Bronchial epithelial cell (primary cell): Measurements from ENCODE around the gene CFAP97. TPM values are rescaled to one million over a fixed set of nuclear protein-coding genes. Genes with fewer than 3 reads are reported as not detected.
A peak's percentile ranks its signal among the peaks of the same experiment; 100 is the strongest.
"Not testable (repeated sequence)": the region's sequence is repeated elsewhere in the genome, so short reads cannot be mapped to it uniquely, and the experiment has no call there.

Experiments
- DNase-seq: peaks from one replicate; pipeline ENCODE4 v3.0.0-alpha.2; 2010; ENCODE audit warnings: low read depth
- FAIRE-seq: peaks from 2 replicates; lab custom pipeline; 2011; peaks lifted over from hg19 to GRCh38; lab: Jason Lieb, UNC
- H3K27me3 ChIP-seq: 2 replicates; pipeline ENCODE4 v1.5.1; 2011; ENCODE audit warnings: low read length; ENCODE audit not compliant: control insufficient read depth, insufficient read depth
- H3K36me3 ChIP-seq: 2 replicates; pipeline ENCODE4 v1.5.1; 2011; ENCODE audit warnings: low read length; ENCODE audit not compliant: control insufficient read depth, insufficient read depth
- H3K4me3 ChIP-seq: 2 replicates; pipeline ENCODE4 v1.5.1; 2011; ENCODE audit warnings: mild to moderate bottlenecking, low read depth, low read length, control low read depth
- total RNA-seq: library from RNA; depleted of rRNA; stranded (reverse); fragments of >200 nt; gene quantifications from 2 replicates; pipeline ENCODE4 v1.2.1, GENCODE V29; 2014
- TF ChIP-seq, protein P1 (sequence below): IDR thresholded peaks from 2 replicates; pipeline ENCODE4 v1.5.1; 2011; ENCODE audit warnings: mild to moderate bottlenecking, moderate library complexity, low read length, control low read depth, inconsistent platforms; ENCODE audit not compliant: insufficient read depth, severe bottlenecking

Gene CFAP97
- total RNA-seq, 1 donor from 2014 or later, result 32.9 TPM

DNA sequence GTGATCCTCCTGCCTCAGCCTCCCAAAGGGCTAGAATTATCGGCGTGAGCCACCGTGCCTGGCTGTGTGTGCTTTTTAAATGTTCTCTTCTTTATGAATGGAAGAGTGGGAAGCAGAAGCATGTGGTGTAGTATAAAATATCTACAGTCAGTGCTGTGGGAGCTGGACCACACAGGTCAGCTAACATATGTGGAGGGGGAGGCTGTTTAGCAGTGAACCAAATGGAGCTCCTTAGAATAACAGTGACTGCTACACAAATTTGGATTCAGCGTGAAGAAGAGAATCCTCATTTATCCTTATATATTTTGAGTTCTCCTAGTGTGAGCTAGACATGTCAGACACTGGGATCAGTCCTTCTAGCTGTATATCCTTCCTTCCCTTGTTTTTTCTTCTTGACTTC lies 8.8 kb upstream of the CFAP97 start:
- H3K27me3 ChIP-seq, result no peaks in the 10 kb centered on the region
- no peak overlapping the region for H3K4me3 ChIP-seq
- TF ChIP-seq, protein P1, sequence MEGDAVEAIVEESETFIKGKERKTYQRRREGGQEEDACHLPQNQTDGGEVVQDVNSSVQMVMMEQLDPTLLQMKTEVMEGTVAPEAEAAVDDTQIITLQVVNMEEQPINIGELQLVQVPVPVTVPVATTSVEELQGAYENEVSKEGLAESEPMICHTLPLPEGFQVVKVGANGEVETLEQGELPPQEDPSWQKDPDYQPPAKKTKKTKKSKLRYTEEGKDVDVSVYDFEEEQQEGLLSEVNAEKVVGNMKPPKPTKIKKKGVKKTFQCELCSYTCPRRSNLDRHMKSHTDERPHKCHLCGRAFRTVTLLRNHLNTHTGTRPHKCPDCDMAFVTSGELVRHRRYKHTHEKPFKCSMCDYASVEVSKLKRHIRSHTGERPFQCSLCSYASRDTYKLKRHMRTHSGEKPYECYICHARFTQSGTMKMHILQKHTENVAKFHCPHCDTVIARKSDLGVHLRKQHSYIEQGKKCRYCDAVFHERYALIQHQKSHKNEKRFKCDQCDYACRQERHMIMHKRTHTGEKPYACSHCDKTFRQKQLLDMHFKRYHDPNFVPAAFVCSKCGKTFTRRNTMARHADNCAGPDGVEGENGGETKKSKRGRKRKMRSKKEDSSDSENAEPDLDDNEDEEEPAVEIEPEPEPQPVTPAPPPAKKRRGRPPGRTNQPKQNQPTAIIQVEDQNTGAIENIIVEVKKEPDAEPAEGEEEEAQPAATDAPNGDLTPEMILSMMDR, result no peak
- no peak for FAIRE-seq
- H3K36me3 ChIP-seq, result no peaks in the 10 kb centered on the region
- DNase-seq, result no peak

DNA sequence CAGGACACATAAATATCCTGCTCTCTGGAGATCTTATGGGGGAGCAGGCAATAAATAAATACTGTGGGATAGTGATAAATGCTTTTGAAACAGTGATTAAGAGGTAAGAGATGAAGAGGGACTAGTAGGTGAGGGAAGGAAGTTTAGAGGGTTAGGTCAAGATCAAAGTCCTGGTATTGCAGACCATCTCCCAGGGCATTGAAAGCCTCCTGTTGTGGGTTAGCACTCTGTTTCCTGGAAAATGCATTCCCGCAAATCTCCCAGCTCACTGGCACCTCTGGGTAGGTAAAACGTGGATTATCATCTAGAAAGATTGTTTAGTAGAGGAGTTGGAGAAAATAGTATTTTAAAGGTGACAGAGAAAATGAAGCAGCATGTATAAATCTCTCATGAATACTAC lies 7.8 kb upstream of the CFAP97 start:
- FAIRE-seq (no peak), DNase-seq (no peak)
- Histone ChIP-seq H3K4me3 (no peak overlapping the region), H3K27me3 (no peaks in the 10 kb centered on the region), H3K36me3 (no peaks in the 10 kb centered on the region)
- TF ChIP-seq, protein P1, result no peak

DNA sequence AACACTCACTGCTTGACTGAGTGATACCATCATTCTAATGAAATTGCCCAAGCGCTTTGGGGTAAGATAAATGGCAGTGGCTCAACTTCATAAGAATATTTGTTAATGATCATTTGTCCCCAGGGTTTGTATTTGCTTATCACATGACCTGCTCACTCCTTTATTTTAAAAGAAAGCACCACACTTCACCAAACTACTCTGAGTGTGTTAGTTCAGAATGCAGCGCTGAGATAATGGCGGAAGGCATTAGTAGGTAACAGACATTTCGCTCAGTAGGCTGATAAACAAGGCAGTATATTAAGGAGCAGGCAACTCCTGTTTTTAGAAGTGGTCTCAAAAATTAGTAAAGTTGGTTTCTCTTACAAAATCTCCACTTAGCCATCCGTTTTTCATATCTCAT lies 7.2 kb upstream of the CFAP97 start:
- TF ChIP-seq, protein P1, result no peak

DNA sequence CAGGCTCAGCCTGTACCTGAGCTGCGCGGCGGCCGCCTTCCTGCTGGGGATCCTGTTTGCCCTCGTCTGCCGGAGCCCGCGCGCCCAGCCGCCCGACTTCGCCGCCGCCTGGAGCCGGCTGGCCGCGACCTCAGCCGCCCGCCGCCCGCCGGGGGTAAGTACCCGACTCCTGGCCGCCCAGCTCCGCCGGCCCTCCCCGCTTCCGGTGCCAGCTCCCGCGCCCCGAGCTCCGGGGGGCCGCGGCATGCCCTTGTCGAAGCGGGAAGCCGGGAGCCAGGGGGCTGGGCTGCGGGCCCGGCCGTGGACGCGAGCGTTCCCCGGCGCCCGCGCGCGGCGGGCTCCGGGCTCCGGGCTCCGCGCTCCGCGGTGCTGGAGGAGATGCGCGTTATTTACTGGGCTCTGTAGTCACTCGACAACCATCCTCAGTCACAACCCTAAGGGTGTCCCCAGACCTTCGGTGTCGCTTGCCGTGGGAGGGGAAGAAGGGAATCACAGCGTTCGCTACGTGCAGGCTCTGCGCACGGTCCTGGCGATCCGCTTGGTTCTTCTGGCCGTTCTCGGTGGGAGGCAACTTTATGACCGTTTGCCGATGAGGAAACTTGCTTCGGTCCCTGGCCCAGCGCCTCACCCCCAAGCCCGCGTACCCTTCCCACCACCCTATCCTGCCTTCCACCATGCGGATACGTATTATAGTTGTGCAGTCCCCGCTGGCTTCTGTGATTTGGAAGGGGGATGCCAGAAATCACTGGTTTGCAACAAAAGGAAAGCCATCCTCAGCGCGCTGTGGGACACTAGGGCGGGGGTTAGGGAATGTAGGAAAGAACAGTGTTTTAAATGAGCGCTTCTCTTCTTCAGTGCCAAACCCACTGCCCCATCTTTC lies 6.5 kb upstream of the CFAP97 start:
- TF ChIP-seq, protein P1, result no peak
- no peak for FAIRE-seq
- Histone ChIP-seq H3K4me3 (peak overlapping the region; percentile 47), H3K27me3 (no peaks in the 10 kb centered on the region), H3K36me3 (no peaks in the 10 kb centered on the region)
- no peak for DNase-seq

More for the DNA sequence above, 7.2 kb upstream of the CFAP97 start:
- no peak for DNase-seq
- Histone ChIP-seq H3K27me3 (no peaks in the 10 kb centered on the region), H3K36me3 (no peaks in the 10 kb centered on the region), H3K4me3 (peak overlapping the region; percentile 47)
- FAIRE-seq, result no peak

DNA sequence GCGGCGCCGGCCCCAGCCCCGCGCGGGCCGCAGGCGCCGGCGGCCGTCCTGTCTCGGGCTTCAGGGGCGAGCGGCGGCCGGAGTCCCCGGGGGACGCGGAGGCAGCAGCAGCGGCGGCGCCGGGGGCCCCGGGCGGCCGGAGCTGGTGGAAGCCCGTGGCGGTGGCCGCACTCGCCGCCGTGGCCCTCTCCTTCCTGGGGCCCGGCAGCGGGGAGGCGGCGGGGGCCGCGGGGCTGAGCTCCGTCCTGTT lies 6.0 kb upstream of the CFAP97 start:
- H3K4me3 ChIP-seq, result peak overlapping the region; percentile 47
- H3K36me3 ChIP-seq, H3K27me3 ChIP-seq, FAIRE-seq, DNase-seq: not testable (repeated sequence)

DNA sequence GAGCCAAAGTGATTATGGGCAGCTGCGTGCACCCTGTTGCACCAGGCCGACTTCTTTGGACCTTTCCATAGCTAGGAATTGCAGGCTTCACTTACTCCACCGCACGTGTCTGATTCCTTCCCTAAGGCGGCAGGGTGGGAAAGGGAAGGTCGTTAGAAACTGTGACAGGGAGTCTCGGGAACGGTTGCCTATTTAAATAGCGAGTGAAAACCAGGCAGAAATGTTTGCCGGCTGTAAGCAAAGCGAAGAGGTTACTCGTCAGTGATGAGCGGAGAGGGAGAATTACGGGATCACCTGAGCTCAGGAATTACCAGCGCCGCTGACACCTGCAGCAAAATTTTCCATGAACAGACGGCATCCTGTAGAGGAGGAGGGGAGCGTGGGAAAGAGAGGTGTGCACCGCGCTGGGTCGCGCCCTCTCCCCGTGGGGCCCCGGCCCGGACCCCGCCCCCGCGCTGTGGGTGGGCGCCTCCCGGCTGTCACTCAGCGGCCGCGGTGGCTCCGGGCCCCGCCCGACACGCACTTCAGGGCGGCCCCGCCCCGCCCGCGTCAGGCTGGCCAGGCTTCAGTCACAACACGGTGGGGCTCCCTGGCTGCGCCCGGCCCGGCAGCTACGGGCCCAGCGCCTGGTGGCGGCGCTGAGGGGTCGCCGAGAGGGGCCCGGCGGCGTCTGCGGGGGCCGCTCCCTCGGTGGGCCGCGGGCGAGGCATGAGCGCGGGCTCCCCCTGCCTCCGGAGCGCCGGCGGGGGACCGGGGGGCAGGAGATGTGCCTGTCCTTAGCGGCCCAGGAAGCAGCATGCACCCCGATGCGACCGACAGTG lies 5.4 kb upstream of the CFAP97 start, which contains the start of gene SNX25:
Gene SNX25 (plus strand): TSS at position 568 of the 821 bp plus-strand sequence. CDS start 229 bp downstream, at position 797.
- TF ChIP-seq, protein P1, result no peak
- FAIRE-seq (no peak), DNase-seq (peak; percentile 54)
- H3K27me3 ChIP-seq, result no peaks in the 10 kb centered on the region
- H3K4me3 ChIP-seq, result peak within 1 kb of the TSS; percentile 47
- no peaks in the 10 kb centered on the region for H3K36me3 ChIP-seq
